Karpas-422 (cell line): ENCODE results near the gene PTPN4. TPM values are rescaled to one million over a fixed set of nuclear protein-coding genes. Genes with fewer than 3 reads are reported as not detected.
A peak's percentile ranks its signal among the peaks of the same experiment; 100 is the strongest.

Experiments
- DNase-seq: peaks from one replicate; pipeline ENCODE4 v3.0.0-alpha.2; 2015
- H2AFZ ChIP-seq: fragments of 200-600 bp; sonication (generic); 2 replicates; pipeline ENCODE4 v1.6.1; 2014; ENCODE audit warnings: antibody characterized with exemption, low read length, mixed read lengths
- H3K27ac ChIP-seq: fragments of 200-600 bp; sonication (generic); 2 replicates; pipeline ENCODE4 v1.5.1; 2014; ENCODE audit warnings: mild to moderate bottlenecking, low read length, moderate library complexity
- H3K27me3 ChIP-seq: fragments of 200-600 bp; sonication (generic); 2 replicates; pipeline ENCODE4 v1.6.1; 2014; ENCODE audit warnings: low read length, mixed read lengths
- H3K36me3 ChIP-seq: fragments of 200-600 bp; sonication (generic); 2 replicates; pipeline ENCODE4 v1.6.1; 2014; ENCODE audit warnings: low read length, mixed read lengths; ENCODE audit not compliant: insufficient read depth
- H3K4me1 ChIP-seq: fragments of 200-600 bp; sonication (generic); 2 replicates; pipeline ENCODE4 v1.6.1; 2014; ENCODE audit warnings: mild to moderate bottlenecking, low read length, mixed read lengths
- H3K4me2 ChIP-seq: fragments of 200-600 bp; sonication (generic); 2 replicates; pipeline ENCODE4 v1.6.1; 2014; ENCODE audit warnings: low read length, low read depth, mild to moderate bottlenecking; ENCODE audit not compliant: poor library complexity, severe bottlenecking
- H3K4me3 ChIP-seq: fragments of 200-600 bp; sonication (generic); 2 replicates; pipeline ENCODE4 v1.5.1; 2014; ENCODE audit warnings: mild to moderate bottlenecking, antibody characterized with exemption, low read length, mixed read lengths
- H3K79me2 ChIP-seq: fragments of 200-600 bp; sonication (generic); 2 replicates; pipeline ENCODE4 v1.6.1; 2014; ENCODE audit warnings: mild to moderate bottlenecking, low read length, mixed read lengths
- H3K9ac ChIP-seq: fragments of 200-600 bp; sonication (generic); 2 replicates; pipeline ENCODE4 v1.6.0; 2014; ENCODE audit warnings: low read length
- H3K9me2 ChIP-seq: fragments of 200-600 bp; sonication (generic), shearing (Covaris generic); replicated peaks from 2 replicates; pipeline ENCODE4 v1.6.0; 2014; ENCODE audit warnings: mild to moderate bottlenecking, low read length, moderate library complexity; ENCODE audit not compliant: insufficient read depth
- H3K9me3 ChIP-seq: fragments of 300-700, 200-600 bp; sonication (generic); 2 replicates; pipeline ENCODE4 v1.6.1; 2014; ENCODE audit warnings: low read length, mixed read lengths
- H4K20me1 ChIP-seq: fragments of 200-600 bp; sonication (generic); 2 replicates; pipeline ENCODE4 v1.6.1; 2014; ENCODE audit warnings: mild to moderate bottlenecking, antibody characterized with exemption, low read length, low read depth; ENCODE audit not compliant: insufficient read depth
- total RNA-seq: library from RNA; depleted of rRNA; stranded (reverse); fragments of >200 nt; shearing (Covaris generic); gene quantifications from 2 replicates; pipeline ENCODE4 v1.2.3, GENCODE V29; 2014; ENCODE audit warnings: low replicate concordance

The PTPN4 gene
- total RNA-seq, 1 experiment from 2014 or later = 56.7 TPM

DNA sequence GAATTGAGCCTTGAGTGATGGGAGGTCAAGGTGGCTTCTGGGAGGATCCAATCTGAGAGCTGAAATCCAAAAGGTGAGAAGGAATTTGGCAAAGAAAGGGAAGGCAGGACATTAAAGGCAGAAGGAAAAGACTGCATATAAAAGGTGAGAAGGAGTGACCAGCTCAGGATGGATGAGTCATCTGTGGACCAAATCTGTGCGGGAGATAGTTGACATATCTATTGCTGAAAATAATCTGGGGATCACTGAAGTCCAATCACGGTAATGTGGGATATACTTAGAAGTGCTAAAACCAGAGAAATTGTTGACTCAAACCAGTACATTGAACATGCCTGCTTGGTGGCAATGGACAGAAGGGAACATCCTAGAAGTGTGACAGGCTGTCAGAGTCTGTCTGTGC, 8.0 kb upstream of the PTPN4 start:
- Histone ChIP-seq H3K9me3 (no peaks in the 10 kb centered on the region), H3K9me2 (no peaks in the 10 kb centered on the region), H2AFZ (no peak overlapping the region), H3K79me2 (no peaks in the 10 kb centered on the region), H3K9ac (no peak overlapping the region), H3K27me3 (no peaks in the 10 kb centered on the region), H3K36me3 (no peaks in the 10 kb centered on the region), H3K4me2 (no peak overlapping the region), H4K20me1 (no peaks in the 10 kb centered on the region), H3K27ac (no peak overlapping the region), H3K4me3 (no peak overlapping the region), H3K4me1 (no peaks in the 10 kb centered on the region)
- no peak for DNase-seq

DNA sequence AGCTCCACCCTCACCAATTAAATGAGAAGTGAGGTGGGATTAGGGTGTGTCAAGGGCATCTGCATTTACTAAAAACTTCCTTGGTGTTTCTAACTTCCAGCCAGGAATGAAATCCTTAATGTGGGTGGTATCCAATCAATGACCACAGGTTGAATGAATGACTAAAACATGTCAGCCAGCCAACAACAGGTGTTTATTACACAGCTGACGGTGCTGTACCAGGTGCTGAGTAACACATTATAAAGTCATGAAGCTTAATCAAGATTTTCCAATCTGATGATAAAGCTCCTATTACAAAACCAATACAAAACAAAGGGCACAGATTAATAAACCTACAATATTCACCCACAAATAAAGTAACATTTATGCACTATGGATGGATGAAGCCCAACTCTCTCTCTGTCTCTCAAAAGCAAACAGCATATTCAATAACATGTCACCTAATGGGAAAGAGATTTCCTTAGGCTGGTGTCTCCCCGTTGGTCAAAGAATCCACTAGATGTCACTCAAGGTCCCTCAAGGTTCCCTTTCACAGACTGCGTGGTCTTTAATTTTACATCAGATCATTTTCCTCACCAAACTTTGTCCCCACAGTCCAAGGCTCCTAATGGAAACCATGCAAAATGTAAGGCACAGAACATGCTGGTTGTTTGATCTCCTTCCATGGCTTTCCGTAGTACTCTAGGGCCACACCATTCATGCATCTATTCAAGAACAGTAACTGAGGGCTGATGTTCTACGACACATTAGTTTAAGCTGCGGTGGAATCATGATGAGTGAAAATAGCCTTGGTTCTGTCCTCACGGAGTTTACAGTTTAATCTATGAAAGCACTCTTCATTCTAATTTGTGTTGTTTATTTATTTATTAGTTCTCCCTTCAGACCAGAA, 6.4 kb upstream of the PTPN4 start:
- Histone ChIP-seq H3K79me2 (no peaks in the 10 kb centered on the region), H3K4me3 (no peak overlapping the region), H3K9ac (no peak overlapping the region), H2AFZ (no peak overlapping the region), H3K4me1 (no peaks in the 10 kb centered on the region; the same call in none of the 2 replicates), H3K36me3 (no peaks in the 10 kb centered on the region), H4K20me1 (no peaks in the 10 kb centered on the region), H3K9me3 (no peaks in the 10 kb centered on the region), H3K4me2 (no peak overlapping the region), H3K9me2 (no peaks in the 10 kb centered on the region), H3K27me3 (no peaks in the 10 kb centered on the region), H3K27ac (no peak overlapping the region)
- DNase-seq = peak; percentile 78

- Histone ChIP-seq H3K4me2 (no peak overlapping the region), H2AFZ (no peak overlapping the region)
These were observed 5.8 kb upstream of the PTPN4 start for GRCh38 chr2:119753930-119754321.

GRCh38 chr2:119755906-119756305, 3.8 kb upstream of the PTPN4 start:
- Histone ChIP-seq H3K9me3 (no peaks in the 10 kb centered on the region), H3K36me3 (no peaks in the 10 kb centered on the region), H3K27ac (no peak overlapping the region), H3K4me1 (peaks cover 12% of the 10 kb centered on the region), H2AFZ (no peak overlapping the region), H3K27me3 (no peaks in the 10 kb centered on the region), H4K20me1 (no peaks in the 10 kb centered on the region), H3K9me2 (no peaks in the 10 kb centered on the region), H3K4me2 (no peak overlapping the region), H3K79me2 (peaks cover 8% of the 10 kb centered on the region), H3K9ac (no peak overlapping the region), H3K4me3 (no peak overlapping the region)
- DNase-seq = no peak

More at GRCh38 chr2:119753930-119754321, 5.8 kb upstream of the PTPN4 start:
- no peaks in the 10 kb centered on the region for H3K27me3 ChIP-seq
- no peaks in the 10 kb centered on the region for H3K36me3 ChIP-seq
- peaks cover 5% of the 10 kb centered on the region for H3K4me1 ChIP-seq
- no peaks in the 10 kb centered on the region for H3K9me2 ChIP-seq
- no peaks in the 10 kb centered on the region for H3K9me3 ChIP-seq
- no peaks in the 10 kb centered on the region for H3K79me2 ChIP-seq
- H3K4me3 ChIP-seq = no peak overlapping the region
- no peaks in the 10 kb centered on the region for H4K20me1 ChIP-seq
- no peak overlapping the region for H3K27ac ChIP-seq
- DNase-seq = no peak
- H3K9ac ChIP-seq = no peak overlapping the region

- Histone ChIP-seq H3K9me2 (no peaks in the 10 kb centered on the region), H3K9ac (no peak overlapping the region), H3K4me2 (no peak overlapping the region), H3K27me3 (no peaks in the 10 kb centered on the region), H4K20me1 (0 out of 2 replicates have a peak, but pooled peaks cover 2% of the 10 kb centered on the region), H3K9me3 (no peaks in the 10 kb centered on the region), H3K4me1 (peaks cover 21% of the 10 kb centered on the region), H3K4me3 (no peak overlapping the region), H2AFZ (no peak overlapping the region), H3K36me3 (no peaks in the 10 kb centered on the region), H3K79me2 (peaks cover 16% of the 10 kb centered on the region), H3K27ac (no peak overlapping the region)
- DNase-seq = no peak
These were observed 2.9 kb upstream of the PTPN4 start for GRCh38 chr2:119756837-119757236.

GRCh38 chr2:119758881-119759450, 756 bp upstream of the PTPN4 start:
- Histone ChIP-seq H3K4me2 (peak overlapping the region; percentile 93), H3K4me1 (peaks cover 31% of the 10 kb centered on the region), H2AFZ (peak overlapping the region; percentile 96), H3K27me3 (no peaks in the 10 kb centered on the region), H3K79me2 (peaks cover 35% of the 10 kb centered on the region), H3K9ac (peak overlapping the region; percentile 67), H3K9me2 (no peaks in the 10 kb centered on the region), H3K27ac (no peak overlapping the region), H3K36me3 (no peaks in the 10 kb centered on the region), H3K9me3 (no peaks in the 10 kb centered on the region), H3K4me3 (peak overlapping the region; percentile 68), H4K20me1 (peaks cover 4% of the 10 kb centered on the region; the same call in 1 of the 2 replicates)
- DNase-seq = no peak

DNA sequence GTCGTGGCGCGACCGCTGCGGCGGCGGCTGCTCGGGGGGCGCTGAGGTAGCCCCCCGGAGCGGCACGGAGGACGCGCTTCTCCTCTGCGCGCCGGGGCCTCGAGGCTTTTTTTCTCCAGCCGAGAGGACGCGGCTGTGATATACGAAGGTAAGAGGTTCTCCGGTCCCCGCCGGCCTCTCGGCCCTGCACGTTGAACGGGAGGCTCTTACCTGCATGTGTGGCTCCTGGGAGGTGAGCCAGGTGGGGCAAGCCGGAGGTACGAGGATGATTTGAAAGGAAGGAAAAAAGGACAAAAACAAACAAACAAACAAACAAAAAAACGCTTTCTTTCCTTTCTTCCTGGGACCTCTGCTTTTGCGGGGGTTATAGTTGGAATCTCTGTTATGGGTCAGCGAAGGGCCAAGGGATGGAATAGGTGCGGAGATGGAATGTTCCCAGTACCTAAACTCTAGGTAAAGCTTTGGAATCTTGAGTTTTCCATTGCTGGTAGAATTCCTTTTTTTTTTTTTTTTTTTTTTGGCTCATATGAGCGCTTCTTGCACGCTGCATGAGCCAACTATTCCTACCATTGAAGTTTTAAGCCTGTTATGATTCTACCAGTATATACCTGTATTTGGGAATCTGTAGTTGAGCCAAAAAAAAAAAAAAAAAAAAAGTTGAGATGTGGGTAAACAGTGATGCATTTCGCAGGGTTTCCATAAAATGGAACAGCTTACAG, 674 bp downstream of the PTPN4 start:
- H3K79me2 ChIP-seq = peaks cover 47% of the 10 kb centered on the region
- peak overlapping the region; percentile 97 for H2AFZ ChIP-seq
- H4K20me1 ChIP-seq = peaks cover 4% of the 10 kb centered on the region; the same call in 1 of the 2 replicates
- peak; percentile 69 for DNase-seq
- H3K27me3 ChIP-seq = no peaks in the 10 kb centered on the region
- H3K36me3 ChIP-seq = no peaks in the 10 kb centered on the region
- H3K27ac ChIP-seq = peak overlapping the region; percentile 75
- H3K4me1 ChIP-seq = peaks cover 31% of the 10 kb centered on the region
- peak overlapping the region; percentile 89 for H3K9ac ChIP-seq
- H3K4me2 ChIP-seq = peak overlapping the region; percentile 93
- no peaks in the 10 kb centered on the region for H3K9me3 ChIP-seq
- no peaks in the 10 kb centered on the region for H3K9me2 ChIP-seq
- H3K4me3 ChIP-seq = peak overlapping the region; percentile 84

DNA sequence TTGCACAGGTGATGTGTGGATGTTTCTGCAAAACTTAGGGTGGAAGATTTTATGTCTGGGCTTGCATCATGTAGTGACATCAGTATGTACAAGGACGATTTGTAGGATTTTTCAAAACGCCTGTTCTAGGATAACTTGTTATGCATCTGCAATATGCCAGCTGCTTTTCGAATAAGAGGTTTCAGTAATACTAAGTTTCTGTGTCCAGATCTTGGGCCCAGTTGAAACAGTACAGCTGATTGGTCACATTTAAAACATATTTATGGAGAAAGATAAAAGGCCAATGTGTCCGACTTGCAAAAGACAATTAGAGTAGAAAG, 1.2 kb downstream of the PTPN4 start:
- H3K27ac ChIP-seq = no peak overlapping the region
- H3K9me2 ChIP-seq = no peaks in the 10 kb centered on the region
- peak overlapping the region; percentile 93 for H3K4me2 ChIP-seq
- H2AFZ ChIP-seq = no peak overlapping the region
- peak overlapping the region; percentile 89 for H3K9ac ChIP-seq
- no peaks in the 10 kb centered on the region for H3K27me3 ChIP-seq
- H3K4me1 ChIP-seq = peaks cover 31% of the 10 kb centered on the region
- H3K9me3 ChIP-seq = no peaks in the 10 kb centered on the region
- DNase-seq = peak; percentile 51
- H3K36me3 ChIP-seq = no peaks in the 10 kb centered on the region
- peaks cover 4% of the 10 kb centered on the region; the same call in 1 of the 2 replicates for H4K20me1 ChIP-seq
- H3K4me3 ChIP-seq = peak overlapping the region; percentile 84
- peaks cover 52% of the 10 kb centered on the region for H3K79me2 ChIP-seq
